H9 (cell line): ENCODE results near the gene WDR70. TPM values are rescaled to one million over a fixed set of nuclear protein-coding genes. Genes with fewer than 3 reads are reported as not detected.
"Not testable (repeated sequence)": the region's sequence is repeated elsewhere in the genome, so short reads cannot be mapped to it uniquely, and the experiment has no call there.

Source experiments
- DNase-seq: peaks from one replicate; pipeline ENCODE4 v3.0.0-alpha.2; 2017
- H2AFZ ChIP-seq: one replicate; pipeline ENCODE4 v1.6.1; 2013; ENCODE audit warnings: mild to moderate bottlenecking, low read length, control low read depth, moderate library complexity
- H2AK5ac ChIP-seq: 2 replicates; pipeline ENCODE4 v1.6.1; 2013; ENCODE audit warnings: low read length, control low read depth, mixed read lengths; ENCODE audit not compliant: insufficient read length
- H2BK120ac ChIP-seq: one replicate; pipeline ENCODE4 v1.6.1; 2013; ENCODE audit warnings: low read depth, mild to moderate bottlenecking, low read length, control low read depth, inconsistent platforms; ENCODE audit not compliant: poor library complexity, severe bottlenecking
- H2BK12ac ChIP-seq: 2 replicates; pipeline ENCODE4 v1.6.1; 2013; ENCODE audit warnings: low read length, control low read depth, mixed read lengths, low read depth; ENCODE audit not compliant: insufficient read length
- H2BK15ac ChIP-seq: 2 replicates; pipeline ENCODE4 v1.6.1; 2013; ENCODE audit warnings: low read depth, low read length, control low read depth
- H2BK20ac ChIP-seq: one replicate; pipeline ENCODE4 v1.6.1; 2013; ENCODE audit warnings: low read depth, mild to moderate bottlenecking, low read length, control low read depth, inconsistent platforms; ENCODE audit not compliant: poor library complexity, severe bottlenecking
- H2BK5ac ChIP-seq: 2 replicates; pipeline ENCODE4 v1.6.1; 2013; ENCODE audit warnings: low read length, control low read depth, mixed read lengths; ENCODE audit not compliant: insufficient read length
- H3K14ac ChIP-seq: 2 replicates; pipeline ENCODE4 v1.6.1; 2013; ENCODE audit warnings: low read length, control low read depth; ENCODE audit not compliant: insufficient read depth
- H3K18ac ChIP-seq: 2 replicates; pipeline ENCODE4 v1.6.1; 2013; ENCODE audit warnings: low read depth, mild to moderate bottlenecking, mixed read lengths, low read length, control low read depth; ENCODE audit not compliant: insufficient read length
- H3K23ac ChIP-seq: 2 replicates; pipeline ENCODE4 v1.6.1; 2013; ENCODE audit warnings: low read length, control low read depth, mixed read lengths, low read depth; ENCODE audit not compliant: insufficient read length
- H3K23me2 ChIP-seq: 2 replicates; pipeline ENCODE4 v1.6.1; 2013; ENCODE audit warnings: low read depth, mild to moderate bottlenecking, mixed read lengths, low read length, control low read depth; ENCODE audit not compliant: insufficient read length, poor library complexity, severe bottlenecking
- H3K27ac ChIP-seq: 2 replicates; pipeline ENCODE4 v1.5.1; 2013; ENCODE audit warnings: low read length, control low read depth, mixed read lengths, low read depth; ENCODE audit not compliant: insufficient read length
- H3K27me3 ChIP-seq: 2 replicates; pipeline ENCODE4 v1.6.1; 2013; ENCODE audit warnings: low read length, control low read depth, inconsistent platforms; ENCODE audit not compliant: insufficient read depth
- H3K4ac ChIP-seq: 2 replicates; pipeline ENCODE4 v1.6.1; 2013; ENCODE audit warnings: low read depth, mild to moderate bottlenecking, control low read depth, inconsistent platforms, low read length, moderate library complexity
- H3K4me1 ChIP-seq: 2 replicates; pipeline ENCODE4 v1.6.1; 2013; ENCODE audit warnings: low read length, control low read depth, inconsistent platforms; ENCODE audit not compliant: insufficient read depth
- H3K4me2 ChIP-seq: 2 replicates; pipeline ENCODE4 v1.6.1; 2013; ENCODE audit warnings: low read length, control low read depth, mixed read lengths; ENCODE audit not compliant: insufficient read length, insufficient read depth
- H3K56ac ChIP-seq: 2 replicates; pipeline ENCODE4 v1.6.1; 2013; ENCODE audit warnings: low read depth, mild to moderate bottlenecking, mixed read lengths, low read length, control low read depth; ENCODE audit not compliant: insufficient read length
- H3K79me1 ChIP-seq: 2 replicates; pipeline ENCODE4 v1.6.1; 2013; ENCODE audit warnings: low read depth, mild to moderate bottlenecking, moderate library complexity, low read length, control low read depth, inconsistent platforms; ENCODE audit not compliant: insufficient read depth, poor library complexity, severe bottlenecking
- H3K79me2 ChIP-seq: 2 replicates; pipeline ENCODE4 v1.6.1; 2013; ENCODE audit warnings: low read length, control low read depth, inconsistent platforms; ENCODE audit not compliant: insufficient read depth
- H3K9ac ChIP-seq: 2 replicates; pipeline ENCODE4 v1.6.1; 2013; ENCODE audit warnings: low read length, control low read depth, mixed read lengths; ENCODE audit not compliant: insufficient read length; ENCODE audit errors: extremely low read depth
- H3K9me3 ChIP-seq: one replicate; pipeline ENCODE4 v1.6.1; 2013; ENCODE audit warnings: low read depth, low read length, inconsistent platforms; ENCODE audit not compliant: control insufficient read depth
- H3T11ph ChIP-seq: one replicate; pipeline ENCODE4 v1.6.1; 2013; ENCODE audit warnings: mild to moderate bottlenecking, low read length, control low read depth, inconsistent platforms
- H4K20me1 ChIP-seq: one replicate; pipeline ENCODE4 v1.6.1; 2013; ENCODE audit not compliant: control insufficient read depth, insufficient read length, insufficient read depth
- H4K5ac ChIP-seq: 2 replicates; pipeline ENCODE4 v1.6.1; 2013; ENCODE audit warnings: low read depth, mild to moderate bottlenecking, mixed read lengths, low read length, control low read depth; ENCODE audit not compliant: insufficient read length
- H4K8ac ChIP-seq: replicated peaks from 2 replicates; pipeline ENCODE4 v1.6.1; 2013; ENCODE audit warnings: low read length, control low read depth, mixed read lengths, low read depth; ENCODE audit not compliant: insufficient read length
- H4K91ac ChIP-seq: 2 replicates; pipeline ENCODE4 v1.6.1; 2013; ENCODE audit warnings: low read depth, mild to moderate bottlenecking, moderate library complexity, mixed read lengths, low read length, control low read depth; ENCODE audit not compliant: insufficient read length
- H3K27ac Mint-ChIP-seq, 3 experiments: 2 replicates in 2 of 3; 3 replicates in 1 of 3; pipeline ENCODE4 v1.8.0; 2020 to 2021; ENCODE audit warnings: mixed read lengths in 3 of 3, mild to moderate bottlenecking in 1 of 3, moderate library complexity in 1 of 3
- H3K27me3 Mint-ChIP-seq: 2 replicates; pipeline ENCODE4 v1.8.0; 2021; ENCODE audit warnings: low read depth, mild to moderate bottlenecking, moderate library complexity, mixed read lengths
- H3K36me3 Mint-ChIP-seq, 3 experiments: 2 replicates in 2 of 3; 3 replicates in 1 of 3; pipeline ENCODE4 v1.8.0; 2020 to 2021; ENCODE audit warnings: low read depth in 3 of 3, mixed read lengths in 3 of 3; ENCODE audit not compliant: insufficient read depth in 1 of 3
- H3K4me1 Mint-ChIP-seq, 2 experiments: 2 replicates each; pipeline ENCODE4 v1.8.0; 2020; ENCODE audit warnings: mixed read lengths in 2 of 2
- H3K4me3 Mint-ChIP-seq, 2 experiments: 2 replicates in 1 of 2; 3 replicates in 1 of 2; pipeline ENCODE4 v1.8.0; 2020 to 2021; ENCODE audit warnings: mild to moderate bottlenecking in 2 of 2, mixed read lengths in 2 of 2, moderate library complexity in 1 of 2
- H3K9me3 Mint-ChIP-seq, 2 experiments: 2 replicates in 1 of 2; 3 replicates in 1 of 2; pipeline ENCODE4 v1.8.0; 2020; ENCODE audit warnings: mild to moderate bottlenecking in 2 of 2, mixed read lengths in 2 of 2, moderate library complexity in 1 of 2
- whole genome bisulfite sequencing: extraction: QIAGEN DNeasy Blood & Tissue Kit; methylation state at CpG from one replicate; pipeline ENCODE4 v1.1.7; 2013; ENCODE audit warnings: missing lambda C conversion rate, low lambda C conversion rate, mixed read lengths; ENCODE audit not compliant: insufficient read length; ENCODE audit errors: extremely low coverage; 5-methylcytosine and 5-hydroxymethylcytosine counted together
- total RNA-seq: library from RNA; stranded (reverse); gene quantifications from 2 replicates; pipeline ENCODE4 v1.2.1, GENCODE V29; 2021

Gene WDR70
- total RNA-seq, 1 experiment from 2014 or later: 38.1 TPM

GRCh38 chr5:37694333-37694732, 315.2 kb downstream of the WDR70 start:
- H3K4ac ChIP-seq, H2BK120ac ChIP-seq, H3K56ac ChIP-seq, H2AFZ ChIP-seq, H3K23me2 ChIP-seq, DNase-seq, H3K79me1 ChIP-seq, H3K4me3 Mint-ChIP-seq, H3K9ac ChIP-seq, H3K27ac ChIP-seq, H3K9me3 ChIP-seq, H3K27ac Mint-ChIP-seq, H3K27me3 Mint-ChIP-seq, H2BK5ac ChIP-seq, H4K20me1 ChIP-seq, H3K18ac ChIP-seq, H2BK15ac ChIP-seq, H3K23ac ChIP-seq, H3K36me3 Mint-ChIP-seq, H4K5ac ChIP-seq, H3K4me2 ChIP-seq, H3K4me1 ChIP-seq, H2BK20ac ChIP-seq, H3K14ac ChIP-seq, H2BK12ac ChIP-seq, H3T11ph ChIP-seq, H4K8ac ChIP-seq, H2AK5ac ChIP-seq, H3K27me3 ChIP-seq, H3K79me2 ChIP-seq, H4K91ac ChIP-seq: not testable (repeated sequence)
- peaks cover 16 to 24% of the 10 kb centered on the region in 2 experiments; a peak in 4 of 5 replicates for H3K9me3 Mint-ChIP-seq
- no CpG with 5 or more reads among the region's 5 CpGs for whole genome bisulfite sequencing
- peaks cover 4 to 11% of the 10 kb centered on the region in 2 experiments for H3K4me1 Mint-ChIP-seq
